GM19328 (cell line): ENCODE measurements around the gene DMBX1.

ENCODE experiments used
- ATAC-seq: cut with Tn5 transposase; IDR thresholded peaks from one replicate; pipeline ENCODE4 v1.9.1; 2021; ENCODE audit warnings: mild to moderate bottlenecking, moderate library complexity; ENCODE audit not compliant: unreplicated experiment

Gene DMBX1

DNA sequence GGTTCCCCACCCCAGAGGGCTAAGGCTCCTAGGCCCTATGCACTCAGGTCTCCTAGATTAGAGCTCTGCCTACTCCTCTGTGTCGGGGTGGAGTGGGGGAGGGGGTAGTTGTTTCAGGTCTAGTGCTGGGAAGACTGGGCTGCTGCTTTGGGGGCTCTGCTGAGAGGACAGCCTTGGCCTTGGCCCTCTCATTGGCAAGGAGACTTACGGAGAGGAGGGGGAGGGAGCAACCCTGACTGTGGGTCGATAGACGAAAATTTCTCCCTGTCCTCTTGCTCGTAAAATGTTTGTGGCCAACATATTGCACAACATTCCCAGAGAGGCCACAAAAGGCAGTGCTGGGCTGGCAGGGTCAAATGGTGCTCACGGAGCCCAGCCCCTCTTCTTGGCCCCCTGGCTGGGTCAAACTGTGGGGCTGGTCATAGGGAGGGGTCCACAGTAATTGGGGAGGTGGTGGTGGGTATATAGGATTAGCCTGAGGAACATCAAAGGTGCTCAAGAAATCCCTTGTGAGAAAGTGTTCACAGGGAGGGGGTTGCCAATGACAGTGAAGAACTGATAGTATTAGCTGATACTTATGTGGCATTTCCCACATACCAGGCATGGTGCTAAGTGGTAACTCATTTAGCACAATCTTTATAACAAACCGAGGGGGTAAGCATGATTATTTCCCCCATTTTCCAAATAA, 8.5 kb upstream of the DMBX1 start:
- no peak for ATAC-seq

DNA sequence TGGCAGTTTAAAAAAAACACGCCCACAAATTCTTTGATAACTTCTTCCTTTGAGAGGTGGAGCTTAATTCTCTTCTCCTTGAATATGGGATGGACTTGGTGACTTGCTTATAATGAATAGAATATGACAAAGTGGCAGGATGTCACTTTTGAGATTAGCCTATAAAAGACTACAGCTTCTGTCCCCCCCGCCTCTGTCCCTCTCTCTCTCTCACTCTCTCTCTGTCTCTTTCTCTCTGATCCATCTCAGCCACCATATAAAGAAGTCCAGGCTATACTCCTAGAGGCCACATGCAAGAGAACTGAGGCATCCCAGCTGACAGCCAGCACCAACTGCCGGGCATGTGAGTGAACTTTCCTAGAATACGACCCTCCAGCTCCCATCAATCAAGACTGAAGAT, 7.7 kb upstream of the DMBX1 start:
- ATAC-seq, result no peak

DNA sequence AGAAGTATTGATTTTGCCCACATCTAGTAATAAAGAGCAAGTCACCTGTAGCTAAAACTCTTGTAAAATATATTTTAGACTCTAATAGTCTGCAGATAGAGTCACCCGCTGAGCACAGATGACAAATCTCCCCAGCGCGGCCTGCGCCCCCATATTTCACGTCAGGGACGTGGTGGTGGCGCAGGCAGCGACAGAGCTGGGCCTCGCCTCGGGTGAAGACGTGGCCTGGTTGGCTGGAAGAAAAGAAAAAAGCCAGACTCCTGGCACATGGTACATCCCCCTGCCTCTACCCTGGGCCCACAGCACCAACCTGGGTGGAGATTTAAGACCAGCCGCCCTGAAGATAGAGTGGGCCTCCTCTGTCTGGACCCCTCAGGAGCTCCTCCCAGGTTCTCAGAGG, 6.0 kb upstream of the DMBX1 start:
- ATAC-seq, result no peak

GRCh38 chr1:46484783-46485490, 4.7 kb upstream of the DMBX1 start:
- no peak for ATAC-seq

DNA sequence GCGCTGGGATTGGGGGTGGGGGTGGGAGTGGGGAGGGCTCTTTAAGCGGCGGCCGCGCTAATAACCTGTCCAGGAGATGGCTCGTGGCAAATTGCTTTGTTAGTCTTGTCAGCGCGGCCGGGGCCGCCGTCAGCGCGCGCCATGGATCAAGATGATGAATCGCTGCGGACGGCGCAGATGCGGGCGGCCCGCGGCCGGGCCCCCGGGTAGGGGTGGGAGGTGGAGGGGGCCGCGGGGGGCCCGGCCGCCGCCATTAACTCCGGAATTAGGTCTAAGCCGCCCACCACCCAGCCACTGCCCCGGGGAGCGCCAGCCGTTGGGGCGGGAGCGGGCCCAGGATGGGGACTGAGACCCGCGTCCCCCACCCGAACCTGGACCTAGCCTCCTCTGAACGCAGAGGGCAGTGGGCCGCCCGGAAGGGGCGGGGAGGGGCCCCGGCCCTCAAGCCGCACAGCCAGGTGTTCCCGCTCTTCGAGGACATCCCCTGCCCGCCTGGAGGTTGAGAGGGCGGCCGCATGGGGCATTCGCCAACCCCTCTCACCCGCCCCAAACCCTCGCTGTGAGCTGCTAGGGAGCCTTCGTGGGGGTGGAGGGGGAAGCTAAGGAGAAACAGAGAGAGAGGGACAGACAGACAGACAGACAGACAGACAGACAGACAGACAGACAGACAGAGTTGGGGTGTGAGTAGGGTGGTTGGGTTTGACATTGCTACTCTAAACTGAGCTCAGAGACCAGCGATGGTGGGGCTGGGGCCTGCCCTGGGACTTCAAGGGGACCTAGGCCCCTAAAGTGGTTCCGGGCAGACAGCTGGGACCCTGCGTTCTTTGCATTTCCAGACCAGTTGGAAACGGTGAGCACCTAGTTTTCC, 3.8 kb upstream of the DMBX1 start:
- ATAC-seq, result no peak

DNA sequence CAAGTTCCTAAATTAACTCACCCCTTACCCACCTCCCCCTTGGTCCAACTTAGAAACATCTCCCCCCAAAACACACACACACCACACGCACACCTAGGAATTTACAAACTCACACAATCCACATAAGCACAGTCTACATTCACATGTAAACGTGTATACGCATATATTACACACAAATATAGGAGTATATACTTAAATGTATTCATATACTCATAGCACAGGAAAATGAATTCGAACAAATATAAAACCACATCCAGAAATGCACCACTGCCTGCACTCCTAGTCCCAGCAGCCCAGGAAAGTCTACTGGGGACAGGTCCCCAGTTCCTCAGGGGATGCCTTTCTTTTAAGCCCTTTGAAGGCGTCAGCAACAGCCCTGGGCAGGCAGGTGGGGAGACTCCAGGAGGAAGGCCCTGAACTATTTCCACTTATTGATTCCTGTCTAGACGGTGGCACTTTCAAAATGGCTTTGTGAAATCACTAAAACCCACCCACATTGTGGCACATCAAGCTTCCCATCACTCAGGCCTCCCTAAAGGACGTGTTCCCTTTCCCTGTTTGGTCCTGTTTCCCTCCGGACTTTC, 3.1 kb upstream of the DMBX1 start:
- ATAC-seq, result no peak

DNA sequence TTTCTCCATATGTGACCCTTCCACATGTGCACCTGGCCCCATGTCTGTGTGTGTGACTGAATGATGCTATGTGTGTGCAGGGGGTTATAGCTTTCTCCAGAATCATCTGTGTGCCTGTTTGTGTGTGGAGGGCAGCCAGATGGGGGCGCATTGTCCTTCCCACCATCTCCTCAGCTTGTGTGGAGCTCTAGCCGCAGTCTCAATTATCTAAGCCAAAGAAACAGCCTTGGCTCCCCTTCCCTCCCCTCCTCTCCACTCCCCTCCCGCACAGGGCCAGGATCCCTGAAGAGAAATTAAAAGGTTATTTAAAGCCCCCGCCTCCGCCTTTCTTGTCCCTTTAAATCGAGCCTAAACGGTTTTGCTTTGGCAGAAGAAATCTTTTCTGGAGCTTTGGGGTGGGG, 1.8 kb upstream of the DMBX1 start:
- no peak for ATAC-seq

GRCh38 chr1:46488343-46489168, 1.1 kb upstream of the DMBX1 start:
- no peak for ATAC-seq

DNA sequence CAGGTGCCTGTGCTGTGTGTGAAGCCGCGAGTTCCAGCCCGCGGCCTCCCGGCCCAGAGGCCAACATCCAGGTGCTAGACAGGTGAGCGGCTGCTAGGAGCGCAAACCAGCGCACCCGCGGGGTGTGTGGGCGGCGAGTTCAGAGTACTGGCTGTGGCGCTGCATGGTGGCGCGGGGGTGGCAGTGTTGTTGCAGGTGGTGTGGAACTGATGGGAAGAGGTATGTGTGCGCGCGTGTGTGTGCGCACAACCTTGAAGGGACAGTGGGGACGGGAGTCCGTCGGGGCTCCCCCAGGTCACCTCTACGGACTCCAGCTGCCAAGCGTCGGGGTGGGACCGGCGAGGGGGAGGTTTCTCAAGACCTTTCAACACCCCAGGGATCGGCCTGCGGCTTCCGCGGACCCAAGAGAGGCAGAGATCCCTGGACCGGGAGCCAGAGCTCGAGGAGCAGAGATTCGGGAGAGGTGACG, 433 bp upstream of the DMBX1 start:
- ATAC-seq, result no peak

DNA sequence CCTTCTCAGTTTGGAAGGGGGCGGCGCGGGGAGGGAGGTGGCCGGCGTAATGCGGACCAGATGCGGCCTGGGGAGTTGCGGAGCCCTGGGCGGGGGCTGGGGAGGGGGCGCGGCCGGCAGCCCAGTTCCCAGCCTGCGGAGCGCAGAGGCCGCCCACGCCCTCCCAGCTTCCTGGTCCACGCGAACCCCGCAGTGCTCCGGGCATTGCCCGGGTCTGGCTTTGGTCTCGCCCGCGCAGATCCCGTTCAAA, 695 bp downstream of the DMBX1 start:
- no peak for ATAC-seq

DNA sequence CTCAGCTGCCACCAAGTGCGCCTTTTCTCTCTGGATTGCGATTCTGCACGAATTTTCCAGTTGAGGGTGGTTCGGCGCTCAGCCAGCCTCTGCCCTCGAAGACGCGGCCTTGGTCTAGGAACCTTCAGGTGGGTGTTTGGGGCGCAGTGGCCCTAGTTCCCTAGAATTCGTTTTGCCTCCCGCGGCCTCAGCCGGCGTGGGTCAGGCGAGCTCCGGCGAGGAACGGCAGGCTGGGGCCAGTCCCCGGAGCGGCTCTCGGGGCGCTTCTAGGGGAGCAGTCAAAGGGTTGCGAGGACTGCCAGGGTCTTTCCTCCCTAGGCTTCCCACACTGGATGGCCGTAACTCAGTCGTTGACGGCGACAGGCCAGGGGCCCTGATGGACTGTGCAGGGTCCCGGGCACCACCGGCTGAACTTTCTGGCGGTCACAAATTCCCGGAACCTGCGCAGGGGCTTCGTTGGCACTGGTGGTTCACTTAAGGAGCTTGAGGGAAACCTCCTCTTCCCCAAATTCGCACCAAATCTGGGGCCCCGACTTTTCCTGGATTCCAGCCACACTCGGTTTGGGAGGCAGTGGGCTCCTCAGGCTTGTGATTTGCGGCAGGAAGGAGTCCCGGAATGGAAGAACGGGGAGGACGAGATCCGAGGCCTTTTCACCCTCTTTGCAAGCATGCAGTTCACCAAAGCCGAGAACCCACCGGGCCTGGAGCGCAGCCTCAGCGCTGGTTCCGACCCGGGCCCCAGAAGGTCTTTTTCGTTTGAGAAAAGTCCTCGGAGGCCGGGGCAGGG, 1.2 kb downstream of the DMBX1 start:
- ATAC-seq, result no peak

DNA sequence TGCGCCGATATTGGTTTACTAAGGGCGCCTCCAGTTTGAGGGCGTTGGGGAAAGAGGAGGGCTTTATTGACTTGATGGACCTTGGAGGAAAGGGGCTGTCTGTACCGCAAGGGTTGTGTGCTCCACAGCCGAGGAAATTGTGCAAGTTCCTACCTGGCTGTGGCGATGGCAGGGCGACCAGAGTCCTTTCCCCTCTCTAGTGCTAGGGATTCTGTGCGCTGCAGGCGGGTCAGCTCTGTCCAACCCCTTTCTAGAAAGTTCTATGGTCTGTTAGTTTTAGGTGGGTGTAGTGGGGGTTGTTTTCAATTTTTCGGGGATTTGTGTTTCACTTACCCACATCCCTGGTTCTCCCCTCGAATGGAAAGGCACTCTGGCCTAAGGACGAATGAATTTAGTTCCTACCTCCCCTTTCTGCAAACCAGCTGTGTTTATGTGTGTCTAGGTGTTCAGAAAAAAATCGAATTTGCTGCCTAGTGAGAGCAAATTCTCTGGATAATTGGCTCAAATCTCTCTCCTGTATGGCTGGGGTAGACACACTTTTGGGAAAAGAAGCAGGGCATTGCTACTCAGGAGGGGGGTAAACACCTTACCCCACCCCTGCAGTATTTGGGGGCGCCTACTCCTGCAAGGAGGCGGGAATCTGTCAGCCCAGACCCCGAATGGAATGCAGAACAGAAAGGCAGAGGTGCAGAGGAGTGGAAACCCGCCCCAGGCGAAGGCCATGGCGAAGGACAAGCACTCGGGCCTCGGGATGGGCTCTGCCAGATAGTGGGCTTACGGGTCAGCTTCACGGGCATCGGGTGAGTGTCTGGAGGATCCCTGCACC, 2.0 kb downstream of the DMBX1 start:
- no peak for ATAC-seq

DNA sequence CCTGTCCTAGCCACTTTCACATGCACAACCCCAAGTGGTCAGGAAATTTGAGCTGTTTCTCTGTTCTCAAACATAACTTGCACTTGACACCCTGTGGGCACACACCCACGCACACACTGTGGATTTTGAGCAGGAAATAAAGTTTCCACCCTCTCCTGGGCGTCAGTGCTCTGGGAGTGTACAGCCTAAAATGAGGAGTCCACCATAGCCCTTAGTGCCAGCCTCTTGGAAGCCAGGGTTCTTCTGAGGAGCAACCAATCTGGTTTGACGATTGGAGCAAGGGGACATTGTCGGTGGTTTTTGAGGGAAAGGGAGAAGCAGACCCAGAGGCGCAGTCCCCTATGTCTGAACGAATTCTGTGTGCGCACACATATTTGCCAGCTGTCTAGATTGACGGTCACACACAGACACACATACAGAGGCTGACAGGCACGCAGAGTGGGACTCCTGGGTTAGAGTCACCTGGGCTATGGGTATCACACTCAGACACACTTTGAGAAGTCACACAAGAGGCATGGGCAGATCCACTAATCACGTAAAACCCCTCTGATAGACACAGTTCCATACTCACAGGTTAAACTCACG, 2.7 kb downstream of the DMBX1 start:
- no peak for ATAC-seq

DNA sequence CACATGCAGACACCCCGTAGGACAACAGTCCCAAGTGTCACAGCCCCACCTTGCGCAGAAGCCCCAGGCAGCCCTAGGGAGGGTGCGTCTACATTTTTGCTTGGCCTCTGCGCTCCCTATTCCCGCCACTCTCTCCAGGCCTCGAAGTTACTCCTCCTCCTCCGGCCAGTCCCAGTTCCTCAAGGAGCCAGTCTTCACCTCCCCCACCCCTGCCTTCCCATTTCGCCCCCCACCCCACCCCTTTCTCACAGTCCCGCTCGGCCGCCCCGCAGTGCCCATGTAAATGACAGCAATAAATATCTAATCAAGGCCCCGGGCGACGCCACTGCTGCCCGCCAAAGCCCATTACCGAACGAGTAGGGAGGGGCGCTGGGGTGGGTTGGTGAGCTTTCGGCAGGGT, 3.2 kb downstream of the DMBX1 start:
- no peak for ATAC-seq

DNA sequence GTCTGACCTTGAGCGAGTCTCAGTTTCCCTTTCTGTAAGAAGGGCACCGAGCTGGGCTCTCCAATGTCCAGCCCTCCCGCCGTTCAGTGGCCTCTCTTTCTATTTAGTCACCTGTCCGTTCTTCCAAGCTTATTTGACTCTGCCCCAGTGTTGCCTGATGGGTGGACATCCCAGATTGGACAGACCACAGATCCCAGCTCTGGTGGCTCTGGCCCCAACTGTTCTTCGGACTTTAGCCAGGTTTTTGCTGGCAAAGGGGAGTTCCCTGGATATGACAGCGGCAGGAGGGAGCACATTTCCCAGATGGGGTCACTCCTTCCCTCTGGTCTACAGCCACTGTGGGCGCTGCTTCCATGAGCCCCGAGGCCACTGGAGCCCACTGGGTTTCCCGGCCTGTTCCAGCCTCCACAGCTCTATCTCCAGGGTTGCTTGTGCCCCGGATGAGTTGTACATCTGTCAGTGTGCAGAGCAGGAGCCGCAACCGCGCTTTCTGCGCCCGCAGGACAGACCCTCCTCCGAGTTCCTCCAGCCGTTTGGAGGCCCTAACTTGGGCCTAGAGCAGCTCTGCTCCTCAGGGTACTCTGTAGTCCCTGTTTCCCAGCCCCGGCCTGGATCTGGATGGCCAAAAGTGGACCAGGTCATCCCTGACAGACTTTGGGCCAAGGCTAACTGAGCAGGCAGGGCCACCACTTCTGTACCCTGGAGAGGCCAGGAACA, 3.8 kb downstream of the DMBX1 start:
- no peak for ATAC-seq

DNA sequence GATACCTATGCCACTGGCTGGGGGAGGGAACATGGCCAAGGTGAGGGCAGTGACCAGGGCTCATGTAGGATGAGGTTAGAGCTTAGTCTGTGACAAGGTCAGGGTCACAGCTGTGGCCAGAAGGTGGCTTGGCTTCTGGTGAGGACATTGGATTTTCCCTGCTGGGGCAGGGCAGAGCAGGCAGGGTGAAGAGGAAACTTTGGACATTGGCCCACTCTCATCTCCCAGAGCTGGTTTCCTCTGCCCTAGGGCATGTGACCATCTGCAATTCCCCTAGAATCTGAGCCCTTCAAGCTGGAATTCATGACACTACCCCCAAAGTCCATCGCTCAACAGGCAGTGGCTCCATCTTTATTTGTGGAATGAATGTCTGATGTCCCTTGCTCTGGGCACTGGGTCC, 5.3 kb downstream of the DMBX1 start:
- ATAC-seq, result no peak

DNA sequence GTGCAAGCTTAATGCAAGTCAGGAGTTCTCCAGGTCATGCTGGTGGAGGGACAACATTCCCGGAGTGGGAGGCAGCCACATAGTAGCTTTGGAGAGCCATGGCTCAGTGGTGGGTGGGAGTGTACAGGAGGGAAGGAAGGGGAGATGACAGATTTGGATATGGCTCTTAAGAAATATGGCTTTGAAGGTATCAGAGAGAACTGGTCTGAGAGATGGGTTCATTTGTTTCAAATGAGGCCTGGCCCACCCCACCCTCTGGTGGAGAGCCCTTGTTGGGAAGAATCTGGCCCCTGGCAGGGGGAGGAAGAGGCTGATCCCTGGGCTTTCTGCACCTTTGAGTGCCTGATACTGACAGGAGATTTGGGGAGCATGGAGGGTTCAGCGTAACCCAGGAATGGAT, 6.1 kb downstream of the DMBX1 start:
- no peak for ATAC-seq

GRCh38 chr1:46496505-46496904, 6.9 kb downstream of the DMBX1 start:
- no peak for ATAC-seq
